HG03342 (cell line): Measurements from ENCODE around the gene ITPA.
"Not testable (repeated sequence)": the region's sequence is repeated elsewhere in the genome, so short reads cannot be mapped to it uniquely, and the experiment has no call there.

Experiments used
- ATAC-seq: cut with Tn5 transposase; IDR thresholded peaks from one replicate; pipeline ENCODE4 v1.9.1; 2021; ENCODE audit warnings: mild to moderate bottlenecking, moderate library complexity; ENCODE audit not compliant: unreplicated experiment

Gene ITPA

DNA sequence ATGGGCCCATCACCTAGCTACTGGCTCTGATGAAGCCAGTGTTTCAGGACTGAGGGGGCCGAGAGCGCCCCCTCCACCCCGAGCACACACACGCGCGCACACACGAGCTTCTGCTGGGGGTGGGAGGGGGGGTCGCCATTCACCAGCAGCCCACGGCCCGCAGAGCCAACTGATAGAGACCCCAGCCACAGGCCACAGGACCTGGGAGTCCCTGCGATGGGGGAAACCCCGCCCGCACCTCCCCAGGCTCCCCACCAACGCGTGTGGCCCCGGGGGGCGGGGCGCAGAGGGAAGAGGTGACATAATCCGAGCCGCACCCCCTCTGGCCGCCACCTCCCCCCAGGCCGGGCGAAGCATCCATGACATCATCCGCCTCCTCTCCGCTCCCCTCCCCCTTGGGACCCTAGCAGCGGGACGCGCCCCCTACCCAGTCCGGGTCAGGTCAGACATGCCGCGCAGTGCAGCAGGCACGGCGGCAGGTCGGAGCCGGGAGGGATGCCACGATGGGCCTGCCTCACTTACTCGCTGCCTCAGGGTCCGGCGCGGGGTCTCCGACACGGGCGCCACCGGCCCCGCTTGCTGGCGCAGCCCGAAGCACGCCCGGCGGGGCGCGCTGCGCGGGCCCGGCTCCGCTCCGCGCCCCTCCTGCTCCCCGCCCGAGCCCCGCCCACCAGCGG is 36.2 kb upstream of the ITPA start, which contains the start of gene LZTS3:
LZTS3 (minus strand) TSS at position 617 of the 677 bp plus-strand sequence. CDS start 6,386 bp downstream, outside the sequence.
- ATAC-seq: peak; percentile 83

DNA sequence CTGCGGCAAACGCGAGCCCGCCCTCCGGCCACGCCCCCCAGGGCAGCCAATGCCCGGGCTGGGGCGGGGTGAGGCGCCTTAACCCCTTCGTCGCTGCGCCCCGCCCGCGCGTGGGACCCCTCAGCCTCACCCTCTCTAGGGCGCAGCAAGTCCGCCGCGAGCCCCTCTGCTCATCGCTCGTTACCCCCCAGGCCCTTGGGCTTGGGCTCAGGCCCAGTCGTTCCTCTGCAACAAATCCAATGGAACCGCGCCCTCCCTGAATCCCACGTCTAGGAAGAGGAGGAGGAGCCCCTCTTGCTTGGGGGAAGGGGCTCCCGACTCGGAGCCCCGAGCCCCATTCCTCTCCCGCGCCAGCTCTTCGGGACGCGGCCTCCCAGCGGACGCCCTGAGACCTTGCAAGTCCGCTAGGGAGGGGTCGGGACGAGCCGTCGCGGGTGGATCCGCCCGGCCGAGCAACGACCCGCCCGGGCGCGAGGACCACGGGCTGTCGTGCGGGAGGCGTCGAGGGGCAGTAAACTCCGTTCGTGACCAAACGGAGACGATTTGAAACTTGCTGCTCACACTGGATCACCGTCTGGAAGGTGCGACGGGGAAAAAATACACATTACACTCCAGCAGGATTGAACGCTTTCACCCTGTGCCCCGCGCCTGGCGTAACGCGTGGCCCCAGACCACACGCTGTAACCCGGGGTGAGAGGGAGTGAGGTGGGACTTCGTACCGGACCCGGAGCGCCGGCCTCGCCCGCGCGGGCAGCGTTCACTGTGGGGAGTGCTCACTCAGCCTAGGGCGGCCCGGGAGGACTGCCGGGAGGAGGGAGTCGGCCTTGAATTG is 35.5 kb upstream of the ITPA start:
- ATAC-seq: peak; percentile 31

DNA sequence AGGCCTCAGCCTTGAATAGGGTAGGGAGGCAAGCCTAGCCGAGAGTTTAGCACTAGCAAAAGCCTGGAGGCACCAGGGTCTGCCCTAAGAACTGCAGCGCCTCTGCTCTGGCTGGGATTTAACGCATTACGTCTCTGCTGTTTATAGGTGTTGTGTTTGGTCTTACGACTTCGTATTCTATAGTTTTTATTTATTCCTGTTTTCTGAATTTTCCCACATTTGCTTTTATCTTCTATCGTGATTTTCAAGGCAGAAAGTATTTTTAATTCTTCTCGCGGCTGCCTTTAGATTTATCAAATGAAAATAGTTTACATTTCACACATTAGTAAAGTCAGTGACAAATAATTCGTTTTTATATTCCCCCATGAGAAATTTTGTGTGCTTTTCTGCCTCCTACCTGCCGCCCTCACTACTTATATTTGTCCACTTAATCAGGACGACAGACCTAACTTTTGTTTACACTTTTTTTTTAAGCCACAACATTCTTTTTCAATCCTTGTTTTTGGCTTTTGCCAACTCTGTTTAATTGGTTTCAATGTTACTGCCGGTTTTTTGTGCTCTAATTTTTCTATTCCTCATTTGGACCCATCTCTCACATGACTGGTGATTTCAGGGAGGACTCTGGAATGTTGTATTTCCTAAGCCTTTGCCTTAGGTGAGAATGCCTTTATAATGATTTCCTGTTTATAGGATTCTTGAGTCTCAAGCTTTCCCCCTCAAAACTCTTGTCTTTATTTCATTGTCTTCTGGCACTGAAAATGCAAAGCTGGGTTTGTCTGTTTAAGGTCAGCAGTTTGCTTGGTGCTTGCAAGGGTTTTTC is 34.6 kb upstream of the ITPA start:
- ATAC-seq: no peak

DNA sequence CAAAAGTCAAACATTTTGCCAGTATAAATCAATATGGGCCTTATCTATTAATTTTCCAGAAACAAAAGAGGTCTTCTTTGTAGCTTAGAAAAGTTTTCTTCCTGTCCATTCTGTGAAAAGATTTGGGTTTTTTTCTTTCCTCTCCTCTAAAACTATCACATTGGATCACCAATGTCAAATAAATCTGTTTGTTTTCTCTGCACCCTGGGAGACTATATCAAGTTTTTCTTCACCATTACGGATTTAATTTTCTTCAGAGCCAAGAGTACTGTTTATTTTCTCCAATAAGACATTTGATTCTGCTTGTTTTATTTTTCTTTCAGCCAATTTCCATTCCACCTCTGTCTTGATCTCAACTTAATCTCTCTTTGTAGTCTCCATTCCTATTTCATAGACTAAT is 34.0 kb upstream of the ITPA start:
- no peak for ATAC-seq

DNA sequence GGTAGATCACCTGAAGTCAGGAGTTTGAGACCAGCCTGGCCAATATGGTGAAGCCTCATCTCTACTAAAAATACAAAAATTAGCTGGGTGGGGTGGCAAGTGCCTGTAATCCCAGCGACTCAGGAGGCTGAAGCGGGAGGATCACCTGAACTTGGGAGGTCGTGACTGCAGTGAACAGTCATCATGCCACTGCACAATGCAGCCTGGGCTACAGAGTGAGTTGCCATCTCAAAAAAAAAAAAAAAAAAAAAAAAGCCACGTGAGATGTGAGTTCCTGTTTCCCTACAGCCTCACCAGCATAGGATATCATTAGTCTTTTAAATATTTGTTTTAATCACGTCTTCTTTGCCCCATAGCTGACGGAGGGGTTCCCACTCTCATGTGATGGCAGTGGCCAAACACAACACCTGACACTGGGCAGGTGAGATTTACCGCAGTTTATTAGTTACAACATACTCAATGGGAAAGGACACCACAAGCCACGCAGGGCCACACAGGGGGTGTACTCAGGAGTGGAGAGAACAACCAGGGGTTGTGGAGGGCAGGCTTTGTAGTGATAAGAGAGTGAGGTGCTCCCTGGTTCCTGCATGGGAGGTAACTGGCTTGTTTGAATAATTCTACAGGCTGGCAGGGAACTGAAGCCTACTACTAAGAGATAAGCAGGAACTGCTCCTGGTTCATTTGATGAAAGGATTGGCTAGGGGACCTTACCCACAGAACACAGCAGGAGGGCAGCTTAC is 31.4 kb upstream of the ITPA start:
- ATAC-seq: no peak

DNA sequence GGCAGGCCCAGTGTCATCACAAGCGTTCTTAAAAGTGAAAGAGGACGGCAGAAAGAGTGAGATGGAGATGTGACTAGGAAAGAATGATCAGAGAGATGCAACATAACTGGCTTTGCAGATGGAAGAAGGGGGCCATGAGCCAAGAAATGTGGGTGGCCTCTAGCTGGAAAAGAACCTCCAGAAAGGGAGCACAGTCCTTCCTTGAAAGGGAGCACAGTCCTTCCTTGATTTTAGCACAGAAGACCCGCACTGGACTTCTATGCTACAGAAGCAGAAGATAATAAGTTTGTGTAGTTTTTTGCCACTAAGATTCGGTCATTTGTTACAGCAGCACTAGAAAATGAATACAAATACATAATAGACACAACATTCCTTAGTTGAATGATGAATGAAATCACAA is 29.0 kb upstream of the ITPA start:
- no peak for ATAC-seq

DNA sequence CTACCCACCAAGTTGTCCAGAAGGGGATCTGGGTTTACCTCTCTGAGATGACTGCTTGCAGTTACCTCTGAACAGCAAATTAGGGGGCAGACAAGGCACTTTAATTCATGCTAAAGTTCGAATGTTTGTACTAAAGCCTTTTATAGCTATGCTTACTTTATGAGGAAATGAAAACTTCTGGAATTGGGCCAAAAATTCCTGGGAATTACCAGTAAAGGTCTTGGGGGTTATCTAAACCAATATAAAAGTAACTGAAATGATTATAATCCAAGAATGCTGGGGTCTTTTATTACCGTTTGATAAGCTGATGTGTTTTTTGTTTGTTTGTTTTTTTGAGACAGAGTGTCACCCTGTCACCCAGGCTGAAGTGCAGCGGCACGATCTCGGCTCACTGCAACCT is 28.0 kb upstream of the ITPA start:
- ATAC-seq: no peak

DNA sequence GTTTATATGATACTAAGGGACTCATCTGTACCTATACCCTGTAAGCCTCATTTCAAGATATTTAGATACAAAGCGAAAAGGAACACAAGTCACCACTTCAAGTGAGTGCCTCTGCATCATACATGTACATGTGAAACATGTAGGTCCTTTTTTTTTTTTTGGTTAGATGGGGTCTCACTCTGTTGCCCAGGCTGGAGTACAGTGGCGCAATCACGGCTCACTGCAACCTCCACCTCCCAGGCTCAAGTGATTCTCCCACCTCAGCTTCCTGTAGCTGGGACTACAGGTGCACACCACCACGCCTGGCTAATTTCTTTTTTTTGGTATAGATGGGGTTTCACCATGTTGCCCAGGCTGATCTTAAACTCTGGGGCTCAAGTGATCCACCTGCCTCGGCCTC is 26.9 kb upstream of the ITPA start:
- ATAC-seq: not testable (repeated sequence)

DNA sequence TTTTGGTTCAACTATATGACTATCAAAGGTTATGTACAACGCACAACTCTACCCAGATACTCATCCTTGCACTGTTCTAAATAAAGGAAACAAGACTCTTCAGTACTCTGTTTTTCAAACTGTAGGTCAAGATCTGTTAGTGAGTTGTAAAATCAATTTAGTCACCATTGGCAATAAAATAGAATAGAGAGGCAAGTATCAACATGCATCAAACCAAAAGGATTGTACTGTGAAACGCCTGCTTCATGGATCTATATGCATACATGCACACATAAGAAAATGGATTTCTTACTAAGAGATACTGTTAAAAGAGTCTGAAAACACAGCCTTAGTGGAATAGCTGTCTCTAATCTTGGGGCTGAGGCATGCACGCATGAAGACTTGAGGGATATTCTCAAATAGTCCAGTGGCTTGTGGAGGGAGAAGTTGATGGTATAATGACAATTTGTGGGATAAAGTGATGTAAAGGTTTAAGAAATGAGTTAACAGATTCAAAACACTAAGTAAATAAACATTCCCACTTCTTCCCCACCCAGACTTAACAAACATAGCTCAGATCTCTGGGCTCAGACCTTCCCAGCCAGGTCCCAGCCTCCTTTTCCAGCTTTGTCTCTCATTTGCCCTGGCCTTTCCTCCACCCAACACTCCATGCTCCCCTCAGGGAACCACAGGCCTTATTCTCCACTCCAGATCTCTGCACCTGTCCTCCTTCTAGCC is 25.2 kb upstream of the ITPA start:
- no peak for ATAC-seq

DNA sequence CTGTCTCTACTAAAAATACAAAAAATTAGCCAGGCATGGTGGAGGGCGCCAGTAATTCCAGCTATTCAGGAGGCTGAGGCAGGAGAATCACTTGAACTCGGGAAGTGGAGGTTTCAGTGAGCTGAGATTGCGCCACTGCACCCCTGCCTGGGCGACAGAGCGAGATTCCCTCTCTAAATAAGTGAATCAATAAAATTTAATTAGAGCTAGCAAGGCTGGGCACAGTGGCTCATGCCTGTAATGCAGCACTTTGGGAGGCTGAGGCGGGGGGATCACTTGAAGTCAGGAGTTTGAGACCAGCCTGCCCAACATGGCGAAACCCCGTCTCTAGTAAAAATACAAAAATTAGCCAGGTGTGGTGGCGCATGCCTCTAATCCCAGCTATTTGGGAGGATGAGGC is 21.4 kb upstream of the ITPA start:
- ATAC-seq: not testable (repeated sequence)

DNA sequence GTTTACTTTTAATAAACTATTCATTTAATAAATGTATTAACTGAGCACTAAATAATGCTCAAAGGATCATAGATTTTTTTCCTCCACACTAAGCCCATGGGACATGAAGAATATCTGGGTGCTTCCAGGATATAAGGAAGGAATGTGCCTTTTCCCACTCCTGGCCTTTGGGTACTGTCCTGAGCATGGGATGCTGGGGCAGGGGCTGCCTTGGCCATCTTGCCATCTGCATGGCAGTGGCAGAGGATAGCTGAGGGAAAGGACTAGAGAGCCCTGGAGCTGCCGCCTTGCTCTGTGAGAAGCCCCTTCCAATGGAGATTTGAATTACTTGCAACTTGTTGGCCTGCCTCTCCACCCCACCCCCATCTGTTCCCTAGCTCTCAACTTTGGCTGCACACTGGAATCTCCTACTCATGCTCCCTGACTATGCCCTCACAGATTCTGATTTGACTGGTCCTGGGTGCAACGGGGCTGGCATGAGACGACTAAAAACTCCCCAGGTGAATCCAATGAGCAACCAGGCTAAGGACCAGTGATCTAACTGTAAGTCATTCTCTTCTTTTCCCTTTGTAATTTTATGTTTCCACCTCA is 20.4 kb upstream of the ITPA start:
- no peak for ATAC-seq

DNA sequence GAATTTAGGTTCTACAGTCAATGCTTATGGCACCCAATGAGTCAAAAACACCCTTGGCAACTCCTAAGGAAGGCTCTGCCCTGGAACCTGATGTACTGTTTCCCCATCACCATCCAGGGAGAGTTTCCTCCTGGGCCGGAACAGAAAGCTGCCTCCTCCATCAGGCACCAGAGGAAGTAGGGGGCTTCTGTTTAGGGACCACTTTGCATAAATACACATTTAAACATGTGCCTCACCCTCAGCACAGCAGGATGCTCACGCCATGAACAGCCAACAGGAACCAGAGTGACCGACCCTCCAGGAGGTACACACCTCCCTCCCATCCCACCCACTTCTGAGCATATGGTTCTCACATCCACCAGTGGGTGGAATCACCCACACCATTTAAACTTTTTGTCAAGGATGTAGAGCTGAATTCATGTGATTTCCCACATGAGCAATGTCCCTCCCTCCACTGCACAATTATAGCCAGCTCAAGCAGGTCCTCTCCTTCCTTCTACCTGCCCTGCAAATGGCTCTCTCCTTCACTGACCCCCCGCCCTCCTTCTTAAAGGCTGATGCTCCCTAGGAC is 19.7 kb upstream of the ITPA start:
- ATAC-seq: no peak

DNA sequence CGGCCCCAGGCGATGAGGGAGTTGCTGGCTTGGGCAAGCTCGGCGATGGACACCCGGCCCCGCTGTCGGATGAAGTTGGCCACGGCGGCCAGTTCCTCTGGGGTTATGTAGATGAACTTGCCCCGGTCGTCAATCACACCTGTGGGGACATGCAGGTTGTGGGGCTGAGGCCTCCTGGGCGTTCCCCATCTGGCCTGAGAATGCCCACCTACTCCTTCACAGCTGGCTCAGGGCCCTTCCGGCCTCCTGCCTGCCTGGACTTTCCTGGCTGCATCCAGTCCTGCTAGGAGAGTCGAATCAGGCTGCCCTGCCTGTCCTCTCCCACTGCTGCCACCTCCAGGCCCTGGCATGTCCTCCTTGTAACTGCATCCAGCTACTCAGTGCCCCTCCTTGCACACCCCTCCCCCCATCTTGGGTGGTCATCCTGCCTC is 18.6 kb upstream of the ITPA start:
- no peak for ATAC-seq

DNA sequence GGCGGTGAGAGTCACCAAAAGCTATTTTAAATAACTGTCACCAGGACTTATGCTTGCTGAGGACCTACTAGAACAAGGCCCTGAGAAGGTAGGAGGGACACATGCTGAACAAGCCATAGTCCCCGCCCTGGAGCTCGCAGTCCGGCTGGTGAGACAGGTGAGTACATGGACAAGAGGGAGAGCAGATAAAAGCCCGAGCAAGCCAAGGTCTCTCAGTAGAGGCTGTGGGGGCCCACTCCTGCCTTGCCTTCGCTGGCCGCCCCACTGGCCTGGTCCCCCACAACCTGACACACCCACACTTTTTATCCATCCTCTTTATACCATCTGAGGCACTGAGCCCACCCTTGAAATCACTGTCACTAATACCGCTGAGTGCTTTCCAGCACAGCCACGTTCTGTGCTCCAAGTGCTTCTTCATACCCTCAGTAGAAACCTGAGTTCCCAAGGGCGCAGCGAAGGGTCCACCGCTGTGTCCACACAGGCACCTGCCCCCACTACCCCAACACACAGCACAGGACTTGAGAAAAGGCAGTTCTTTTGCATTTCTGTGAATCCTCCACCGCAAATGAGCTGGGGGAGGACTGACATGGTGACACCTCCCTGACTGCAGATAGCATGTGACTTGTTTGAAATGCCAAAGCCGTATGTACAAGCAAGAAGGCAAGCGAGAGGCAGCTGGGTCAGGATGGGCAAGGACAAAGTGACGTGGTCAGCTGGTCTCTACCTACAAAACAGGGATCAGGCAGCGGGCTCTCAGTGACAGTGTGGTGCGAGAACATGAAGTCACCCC is 16.9 kb upstream of the ITPA start:
- ATAC-seq: no peak

DNA sequence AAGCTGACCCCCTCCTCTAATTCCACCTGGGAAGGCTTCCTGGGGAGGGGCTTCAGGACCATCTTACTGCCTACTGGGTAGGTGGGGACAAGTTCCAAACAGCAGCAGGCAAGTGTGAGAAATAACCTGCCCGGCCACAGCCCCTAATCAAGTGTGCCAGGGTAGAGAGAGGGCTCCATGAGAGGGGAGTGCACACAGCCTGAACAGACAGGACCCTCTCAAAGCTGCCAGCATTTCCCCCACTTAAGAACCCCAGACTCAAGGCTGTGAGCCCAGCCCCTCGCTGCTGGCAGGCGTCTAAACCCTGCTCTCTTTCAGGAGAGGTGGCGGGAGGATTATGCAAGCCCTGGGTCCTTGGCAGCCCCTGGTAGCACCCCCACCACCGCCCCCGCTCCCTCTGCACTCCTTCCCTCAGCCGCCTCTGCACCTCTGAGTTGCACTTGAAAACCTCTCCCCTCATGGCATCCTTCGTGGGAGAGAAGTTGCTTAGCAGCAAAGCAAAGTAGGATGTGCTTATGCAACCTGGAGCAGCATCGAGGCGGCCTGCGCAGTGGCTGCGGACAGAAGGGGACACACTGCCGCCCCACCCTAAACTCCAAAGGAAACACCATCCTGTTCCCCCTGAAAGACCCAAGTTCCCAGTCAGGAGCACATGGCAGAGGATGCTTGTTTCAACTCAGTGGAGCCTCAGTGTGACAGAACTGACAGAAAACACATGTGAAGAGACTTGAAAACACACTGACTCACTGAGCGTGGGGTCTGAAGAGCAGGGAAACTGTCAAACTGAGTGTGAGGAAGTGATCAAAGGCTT is 15.3 kb upstream of the ITPA start:
- ATAC-seq: no peak

DNA sequence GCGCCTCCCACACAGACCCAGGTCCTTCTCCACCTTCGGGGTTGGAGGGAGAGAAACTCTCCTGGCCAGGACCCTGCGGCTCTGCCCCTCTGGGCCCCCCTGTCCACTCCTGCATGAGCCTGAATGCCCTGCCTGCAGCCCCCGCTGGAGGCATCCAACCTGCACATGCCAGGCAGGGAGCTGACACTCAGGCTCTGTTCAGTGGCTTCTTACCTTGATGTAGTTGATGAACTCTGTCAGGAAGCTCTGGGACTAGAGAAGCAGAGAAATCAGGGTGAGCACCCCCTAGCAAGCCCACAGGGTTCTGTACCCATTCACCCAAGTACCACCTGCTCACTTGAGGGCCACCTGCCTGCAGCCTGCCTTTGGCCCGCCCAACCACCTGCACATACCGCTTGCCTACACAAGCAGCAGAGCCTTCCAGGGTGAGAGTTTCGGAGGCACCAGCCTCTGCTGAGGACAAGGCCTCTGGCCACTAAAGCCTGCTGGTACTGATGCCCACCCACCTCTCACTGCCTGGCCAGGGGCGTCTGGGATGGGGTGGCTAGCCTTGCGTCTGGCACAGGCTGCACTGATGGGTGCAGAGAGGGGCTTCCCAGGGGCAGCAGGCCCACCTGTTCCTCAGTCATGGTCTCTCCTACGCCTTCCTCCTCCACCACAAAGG is 14.5 kb upstream of the ITPA start:
- ATAC-seq: no peak

DNA sequence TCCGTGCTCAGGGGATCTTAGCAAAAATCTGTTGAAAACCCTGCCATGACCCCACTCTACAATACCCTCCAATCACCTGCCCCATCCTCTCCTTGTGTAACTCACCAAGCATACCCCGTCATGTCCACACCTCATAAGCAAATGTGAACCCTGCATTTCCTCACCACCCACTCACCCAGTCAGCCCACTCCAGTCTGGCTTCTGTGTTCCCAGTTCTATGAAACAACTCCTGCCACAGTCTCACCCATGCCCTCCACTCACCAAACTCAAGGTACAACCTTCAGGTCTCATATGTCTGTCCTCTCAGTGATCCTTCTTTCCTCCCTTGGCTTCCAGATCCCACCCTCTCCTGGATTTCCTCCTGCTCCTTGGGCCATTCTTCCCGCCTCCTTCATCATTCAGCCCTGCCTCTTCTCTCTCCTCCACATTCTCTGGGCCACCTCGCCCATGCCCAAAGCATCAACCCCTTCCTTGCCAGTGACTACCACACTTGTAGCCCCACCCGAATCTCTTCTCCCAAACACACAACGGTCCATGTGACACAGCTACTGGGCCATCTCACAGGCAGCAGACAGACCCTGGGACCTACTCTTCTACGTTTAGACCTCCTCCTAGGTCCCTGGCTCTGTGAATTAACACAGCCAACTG is 13.6 kb upstream of the ITPA start:
- no peak for ATAC-seq
